WTC11 (cell line): Measurements from ENCODE around the gene FAM89B. TPM values are rescaled to one million over a fixed set of nuclear protein-coding genes. Genes with fewer than 3 reads are reported as not detected.

Source experiments
- ATAC-seq: fragments of 200-7000 bp; cut with Tn5 transposase; 2 replicates; pipeline ENCODE4 v1.10.0; 2021; ENCODE audit warnings: mild to moderate bottlenecking, moderate library complexity
- CTCF ChIA-PET: fragments of 300-600 bp; sonication (Branson Sonifier 250); formaldehyde crosslinking; loops from one replicate; lab custom pipeline; 2021; ENCODE audit warnings: antibody characterized with exemption; lab: Charles Lee
- POLR2A ChIA-PET: fragments of 350-600 bp; sonication (Branson Sonifier 250); formaldehyde crosslinking; loops from one replicate; lab custom pipeline; 2021; ENCODE audit warnings: antibody characterized with exemption; lab: Charles Lee
- DNase-seq: peaks from one replicate; pipeline ENCODE4 v3.0.0; 2021; ENCODE audit warnings: low spot score
- H3K27ac Mint-ChIP-seq: 2 replicates; pipeline ENCODE4 v1.8.0; 2021; ENCODE audit warnings: mixed read lengths
- H3K27me3 Mint-ChIP-seq: 2 replicates; pipeline ENCODE4 v1.8.0; 2021; ENCODE audit warnings: low read depth, mild to moderate bottlenecking, moderate library complexity, mixed read lengths
- H3K36me3 Mint-ChIP-seq: 2 replicates; pipeline ENCODE4 v1.8.0; 2021; ENCODE audit warnings: mixed read lengths
- H3K4me1 Mint-ChIP-seq: 2 replicates; pipeline ENCODE4 v1.8.0; 2022; ENCODE audit warnings: mixed read lengths
- H3K4me3 Mint-ChIP-seq: 2 replicates; pipeline ENCODE4 v1.8.0; 2021; ENCODE audit warnings: mild to moderate bottlenecking, moderate library complexity, mixed read lengths
- H3K9me3 Mint-ChIP-seq: 2 replicates; pipeline ENCODE4 v1.8.0; 2021; ENCODE audit warnings: mixed read lengths
- ETV6 ChIP-seq: sonication (generic); formaldehyde crosslinking; IDR thresholded peaks from 2 replicates; pipeline ENCODE4 v1.8.1; 2022; ENCODE audit warnings: mild to moderate bottlenecking, missing genetic modification reagents
- FOXK1 ChIP-seq: sonication (generic); formaldehyde crosslinking; IDR thresholded peaks from 2 replicates; pipeline ENCODE4 v1.8.0; 2022; ENCODE audit warnings: mild to moderate bottlenecking, moderate library complexity, missing genetic modification reagents
- GTF2I ChIP-seq: fragments of 250-450 bp; sonication (Bioruptor Pico); conservative IDR thresholded peaks from 2 replicates; pipeline ENCODE4 v1.4.0; 2021; ENCODE audit warnings: mild to moderate bottlenecking
- JAZF1 ChIP-seq: fragments of 250-450 bp; sonication (Bioruptor Pico); IDR thresholded peaks from 2 replicates; pipeline ENCODE4 v1.9.0; 2021; ENCODE audit warnings: moderate library complexity, mild to moderate bottlenecking, inconsistent platforms
- NFYB ChIP-seq: sonication (generic); formaldehyde crosslinking; conservative IDR thresholded peaks from 2 replicates; pipeline ENCODE4 v1.8.0; 2022; ENCODE audit warnings: low read depth, missing genetic modification reagents
- NR2C2 ChIP-seq: sonication (generic); formaldehyde crosslinking; IDR thresholded peaks from 2 replicates; pipeline ENCODE4 v1.8.0; 2022; ENCODE audit warnings: mild to moderate bottlenecking, missing genetic modification reagents
- SOX15 ChIP-seq: fragments of 250-450 bp; sonication (Bioruptor Pico); IDR thresholded peaks from 2 replicates; pipeline ENCODE4 v1.9.0; 2021; ENCODE audit warnings: mild to moderate bottlenecking
- SP1 ChIP-seq: sonication (generic); formaldehyde crosslinking; conservative IDR thresholded peaks from 2 replicates; pipeline ENCODE4 v1.8.1; 2022; ENCODE audit warnings: missing genetic modification reagents
- ZNF121 ChIP-seq: sonication (generic); formaldehyde crosslinking; IDR thresholded peaks from 2 replicates; pipeline ENCODE4 v1.8.0; 2023; ENCODE audit warnings: missing genetic modification reagents
- ZNF138 ChIP-seq: sonication (generic); formaldehyde crosslinking; conservative IDR thresholded peaks from 2 replicates; pipeline ENCODE4 v1.8.1; 2022; ENCODE audit warnings: mild to moderate bottlenecking, moderate library complexity, missing genetic modification reagents
- ZNF219 ChIP-seq: sonication (generic); formaldehyde crosslinking; IDR thresholded peaks from 2 replicates; pipeline ENCODE4 v1.8.0; 2023; ENCODE audit warnings: missing genetic modification reagents, mild to moderate bottlenecking, borderline replicate concordance
- ZNF317 ChIP-seq: sonication (generic); formaldehyde crosslinking; IDR thresholded peaks from 2 replicates; pipeline ENCODE4 v1.8.1; 2023; ENCODE audit warnings: low read depth, mild to moderate bottlenecking, moderate library complexity, missing genetic modification reagents, borderline replicate concordance
- ZNF671 ChIP-seq: fragments of 250-450 bp; sonication (Bioruptor Pico); IDR thresholded peaks from 2 replicates; pipeline ENCODE4 v1.8.0; 2021; ENCODE audit warnings: mild to moderate bottlenecking
- total RNA-seq: library from RNA; stranded (reverse); gene quantifications from 3 replicates; pipeline ENCODE4 v1.2.3, GENCODE V29; 2021
- TF ChIP-seq, protein P1 (sequence below): sonication (generic); formaldehyde crosslinking; IDR thresholded peaks from 2 replicates; pipeline ENCODE4 v1.8.0; 2023; ENCODE audit warnings: missing genetic modification reagents, mild to moderate bottlenecking, borderline replicate concordance
- TF ChIP-seq, protein P2 (sequence below): sonication (generic); formaldehyde crosslinking; IDR thresholded peaks from 2 replicates; pipeline ENCODE4 v1.8.1; 2023; ENCODE audit warnings: mild to moderate bottlenecking, missing genetic modification reagents, moderate library complexity
- TF ChIP-seq, protein P3 (sequence below): sonication (generic); formaldehyde crosslinking; IDR thresholded peaks from 2 replicates; pipeline ENCODE4 v1.8.0; 2022; ENCODE audit warnings: mild to moderate bottlenecking, missing genetic modification reagents
- TF ChIP-seq, protein P4 (sequence below): sonication (generic); formaldehyde crosslinking; IDR thresholded peaks from 2 replicates; pipeline ENCODE4 v1.8.1; 2022; ENCODE audit warnings: mild to moderate bottlenecking, moderate library complexity, missing genetic modification reagents
- TF ChIP-seq, protein P5 (sequence below): sonication (generic); formaldehyde crosslinking; IDR thresholded peaks from 2 replicates; pipeline ENCODE4 v1.8.1; 2022; ENCODE audit warnings: low read depth, mild to moderate bottlenecking, moderate library complexity, missing genetic modification reagents, borderline replicate concordance
- TF ChIP-seq, protein P6 (sequence below): fragments of 250-450 bp; sonication (Bioruptor Pico); IDR thresholded peaks from 2 replicates; pipeline ENCODE4 v1.9.0; 2021; ENCODE audit warnings: moderate library complexity, mild to moderate bottlenecking, inconsistent platforms, borderline replicate concordance
- TF ChIP-seq, protein P7 (sequence below): sonication (generic); formaldehyde crosslinking; IDR thresholded peaks from 2 replicates; pipeline ENCODE4 v1.8.0; 2022; ENCODE audit warnings: mild to moderate bottlenecking, missing genetic modification reagents
- TF ChIP-seq, protein P8 (sequence below): fragments of 250-450 bp; sonication (Bioruptor Pico); IDR thresholded peaks from 2 replicates; pipeline ENCODE4 v1.9.0; 2021; ENCODE audit warnings: mild to moderate bottlenecking

FAM89B gene
- total RNA-seq, 1 experiment from 2014 or later: 13.3 TPM

- TF ChIP-seq, protein P1, sequence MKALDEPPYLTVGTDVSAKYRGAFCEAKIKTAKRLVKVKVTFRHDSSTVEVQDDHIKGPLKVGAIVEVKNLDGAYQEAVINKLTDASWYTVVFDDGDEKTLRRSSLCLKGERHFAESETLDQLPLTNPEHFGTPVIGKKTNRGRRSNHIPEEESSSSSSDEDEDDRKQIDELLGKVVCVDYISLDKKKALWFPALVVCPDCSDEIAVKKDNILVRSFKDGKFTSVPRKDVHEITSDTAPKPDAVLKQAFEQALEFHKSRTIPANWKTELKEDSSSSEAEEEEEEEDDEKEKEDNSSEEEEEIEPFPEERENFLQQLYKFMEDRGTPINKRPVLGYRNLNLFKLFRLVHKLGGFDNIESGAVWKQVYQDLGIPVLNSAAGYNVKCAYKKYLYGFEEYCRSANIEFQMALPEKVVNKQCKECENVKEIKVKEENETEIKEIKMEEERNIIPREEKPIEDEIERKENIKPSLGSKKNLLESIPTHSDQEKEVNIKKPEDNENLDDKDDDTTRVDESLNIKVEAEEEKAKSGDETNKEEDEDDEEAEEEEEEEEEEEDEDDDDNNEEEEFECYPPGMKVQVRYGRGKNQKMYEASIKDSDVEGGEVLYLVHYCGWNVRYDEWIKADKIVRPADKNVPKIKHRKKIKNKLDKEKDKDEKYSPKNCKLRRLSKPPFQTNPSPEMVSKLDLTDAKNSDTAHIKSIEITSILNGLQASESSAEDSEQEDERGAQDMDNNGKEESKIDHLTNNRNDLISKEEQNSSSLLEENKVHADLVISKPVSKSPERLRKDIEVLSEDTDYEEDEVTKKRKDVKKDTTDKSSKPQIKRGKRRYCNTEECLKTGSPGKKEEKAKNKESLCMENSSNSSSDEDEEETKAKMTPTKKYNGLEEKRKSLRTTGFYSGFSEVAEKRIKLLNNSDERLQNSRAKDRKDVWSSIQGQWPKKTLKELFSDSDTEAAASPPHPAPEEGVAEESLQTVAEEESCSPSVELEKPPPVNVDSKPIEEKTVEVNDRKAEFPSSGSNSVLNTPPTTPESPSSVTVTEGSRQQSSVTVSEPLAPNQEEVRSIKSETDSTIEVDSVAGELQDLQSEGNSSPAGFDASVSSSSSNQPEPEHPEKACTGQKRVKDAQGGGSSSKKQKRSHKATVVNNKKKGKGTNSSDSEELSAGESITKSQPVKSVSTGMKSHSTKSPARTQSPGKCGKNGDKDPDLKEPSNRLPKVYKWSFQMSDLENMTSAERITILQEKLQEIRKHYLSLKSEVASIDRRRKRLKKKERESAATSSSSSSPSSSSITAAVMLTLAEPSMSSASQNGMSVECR (CRISPR knock-in tag): peak; percentile 98
- TF ChIP-seq NR2C2 (CRISPR knock-in tag): peak; percentile 82
- TF ChIP-seq, protein P2, sequence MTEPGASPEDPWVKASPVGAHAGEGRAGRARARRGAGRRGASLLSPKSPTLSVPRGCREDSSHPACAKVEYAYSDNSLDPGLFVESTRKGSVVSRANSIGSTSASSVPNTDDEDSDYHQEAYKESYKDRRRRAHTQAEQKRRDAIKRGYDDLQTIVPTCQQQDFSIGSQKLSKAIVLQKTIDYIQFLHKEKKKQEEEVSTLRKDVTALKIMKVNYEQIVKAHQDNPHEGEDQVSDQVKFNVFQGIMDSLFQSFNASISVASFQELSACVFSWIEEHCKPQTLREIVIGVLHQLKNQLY (CRISPR knock-in tag): peak; percentile 98
- TF ChIP-seq, protein P3, sequence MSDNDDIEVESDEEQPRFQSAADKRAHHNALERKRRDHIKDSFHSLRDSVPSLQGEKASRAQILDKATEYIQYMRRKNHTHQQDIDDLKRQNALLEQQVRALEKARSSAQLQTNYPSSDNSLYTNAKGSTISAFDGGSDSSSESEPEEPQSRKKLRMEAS (CRISPR knock-in tag): peak; percentile 100
- peak; percentile 90; the same call in 1 of the 2 replicates for TF ChIP-seq ZNF219 (CRISPR knock-in tag)
- TF ChIP-seq ZNF317: peak; percentile 81
- no peak for TF ChIP-seq JAZF1
- TF ChIP-seq, protein P4, sequence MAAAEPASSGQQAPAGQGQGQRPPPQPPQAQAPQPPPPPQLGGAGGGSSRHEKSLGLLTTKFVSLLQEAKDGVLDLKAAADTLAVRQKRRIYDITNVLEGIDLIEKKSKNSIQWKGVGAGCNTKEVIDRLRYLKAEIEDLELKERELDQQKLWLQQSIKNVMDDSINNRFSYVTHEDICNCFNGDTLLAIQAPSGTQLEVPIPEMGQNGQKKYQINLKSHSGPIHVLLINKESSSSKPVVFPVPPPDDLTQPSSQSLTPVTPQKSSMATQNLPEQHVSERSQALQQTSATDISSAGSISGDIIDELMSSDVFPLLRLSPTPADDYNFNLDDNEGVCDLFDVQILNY (CRISPR knock-in tag): peak; percentile 98
- no peak for TF ChIP-seq SOX15
- no peak for TF ChIP-seq ZNF671 (CRISPR knock-in tag)
- TF ChIP-seq SP1 (CRISPR knock-in tag): peak; percentile 97
- TF ChIP-seq, protein P5, sequence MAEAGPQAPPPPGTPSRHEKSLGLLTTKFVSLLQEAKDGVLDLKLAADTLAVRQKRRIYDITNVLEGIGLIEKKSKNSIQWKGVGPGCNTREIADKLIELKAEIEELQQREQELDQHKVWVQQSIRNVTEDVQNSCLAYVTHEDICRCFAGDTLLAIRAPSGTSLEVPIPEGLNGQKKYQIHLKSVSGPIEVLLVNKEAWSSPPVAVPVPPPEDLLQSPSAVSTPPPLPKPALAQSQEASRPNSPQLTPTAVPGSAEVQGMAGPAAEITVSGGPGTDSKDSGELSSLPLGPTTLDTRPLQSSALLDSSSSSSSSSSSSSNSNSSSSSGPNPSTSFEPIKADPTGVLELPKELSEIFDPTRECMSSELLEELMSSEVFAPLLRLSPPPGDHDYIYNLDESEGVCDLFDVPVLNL (CRISPR knock-in tag): peak; percentile 94
- TF ChIP-seq, protein P6, sequence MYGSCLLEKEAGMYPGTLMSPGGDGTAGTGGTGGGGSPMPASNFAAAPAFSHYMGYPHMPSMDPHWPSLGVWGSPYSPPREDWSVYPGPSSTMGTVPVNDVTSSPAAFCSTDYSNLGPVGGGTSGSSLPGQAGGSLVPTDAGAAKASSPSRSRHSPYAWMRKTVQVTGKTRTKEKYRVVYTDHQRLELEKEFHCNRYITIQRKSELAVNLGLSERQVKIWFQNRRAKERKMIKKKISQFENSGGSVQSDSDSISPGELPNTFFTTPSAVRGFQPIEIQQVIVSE (CRISPR knock-in tag): no peak
These were observed 34.7 kb downstream of the FAM89B start (continued) for GRCh38 chr11:65606876-65607613.

GRCh38 chr11:65607614-65608426, 35.5 kb downstream of the FAM89B start:
- POLR2A ChIA-PET: interaction anchor here (1.2 to 2.0 kb wide), 4 partner anchors 8 to 45 kb away, joined by 3 to 6 read pairs (median 6); partner anchors contain the start of gene PCNX3
- H3K4me3 Mint-ChIP-seq: peak overlapping the region; percentile 70
- H3K27ac Mint-ChIP-seq: 0 out of 2 replicates have a peak overlapping the region, but pooled peaks have one; percentile 65
- peaks cover 10% of the 10 kb centered on the region for H3K36me3 Mint-ChIP-seq
- peaks cover 24% of the 10 kb centered on the region for H3K4me1 Mint-ChIP-seq
- peaks cover 6% of the 10 kb centered on the region; the same call in 1 of the 2 replicates for H3K27me3 Mint-ChIP-seq
- DNase-seq (no peak), ATAC-seq (peak; percentile 0; the same call in 1 of the 2 replicates)
- no peaks in the 10 kb centered on the region for H3K9me3 Mint-ChIP-seq
- CTCF ChIA-PET: interaction anchor here (0.7 to 16.2 kb wide), 19 partner anchors 7 to 415 kb away, joined by 3 to 311 read pairs (median 4); partner anchors contain the start of genes FAM89B, KCNK7, PCNX3 and SCYL1
- TF ChIP-seq GTF2I (no peak), ZNF671 (CRISPR knock-in tag) (no peak), ZNF121 (CRISPR knock-in tag) (no peak), ZNF138 (CRISPR knock-in tag) (no peak), ETV6 (CRISPR knock-in tag) (no peak), FOXK1 (no peak), NFYB (CRISPR knock-in tag) (no peak)
- TF ChIP-seq, protein P7, sequence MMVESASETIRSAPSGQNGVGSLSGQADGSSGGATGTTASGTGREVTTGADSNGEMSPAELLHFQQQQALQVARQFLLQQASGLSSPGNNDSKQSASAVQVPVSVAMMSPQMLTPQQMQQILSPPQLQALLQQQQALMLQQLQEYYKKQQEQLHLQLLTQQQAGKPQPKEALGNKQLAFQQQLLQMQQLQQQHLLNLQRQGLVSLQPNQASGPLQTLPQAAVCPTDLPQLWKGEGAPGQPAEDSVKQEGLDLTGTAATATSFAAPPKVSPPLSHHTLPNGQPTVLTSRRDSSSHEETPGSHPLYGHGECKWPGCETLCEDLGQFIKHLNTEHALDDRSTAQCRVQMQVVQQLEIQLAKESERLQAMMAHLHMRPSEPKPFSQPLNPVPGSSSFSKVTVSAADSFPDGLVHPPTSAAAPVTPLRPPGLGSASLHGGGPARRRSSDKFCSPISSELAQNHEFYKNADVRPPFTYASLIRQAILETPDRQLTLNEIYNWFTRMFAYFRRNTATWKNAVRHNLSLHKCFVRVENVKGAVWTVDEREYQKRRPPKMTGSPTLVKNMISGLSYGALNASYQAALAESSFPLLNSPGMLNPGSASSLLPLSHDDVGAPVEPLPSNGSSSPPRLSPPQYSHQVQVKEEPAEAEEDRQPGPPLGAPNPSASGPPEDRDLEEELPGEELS (CRISPR knock-in tag): no peak
- TF ChIP-seq, protein P8, sequence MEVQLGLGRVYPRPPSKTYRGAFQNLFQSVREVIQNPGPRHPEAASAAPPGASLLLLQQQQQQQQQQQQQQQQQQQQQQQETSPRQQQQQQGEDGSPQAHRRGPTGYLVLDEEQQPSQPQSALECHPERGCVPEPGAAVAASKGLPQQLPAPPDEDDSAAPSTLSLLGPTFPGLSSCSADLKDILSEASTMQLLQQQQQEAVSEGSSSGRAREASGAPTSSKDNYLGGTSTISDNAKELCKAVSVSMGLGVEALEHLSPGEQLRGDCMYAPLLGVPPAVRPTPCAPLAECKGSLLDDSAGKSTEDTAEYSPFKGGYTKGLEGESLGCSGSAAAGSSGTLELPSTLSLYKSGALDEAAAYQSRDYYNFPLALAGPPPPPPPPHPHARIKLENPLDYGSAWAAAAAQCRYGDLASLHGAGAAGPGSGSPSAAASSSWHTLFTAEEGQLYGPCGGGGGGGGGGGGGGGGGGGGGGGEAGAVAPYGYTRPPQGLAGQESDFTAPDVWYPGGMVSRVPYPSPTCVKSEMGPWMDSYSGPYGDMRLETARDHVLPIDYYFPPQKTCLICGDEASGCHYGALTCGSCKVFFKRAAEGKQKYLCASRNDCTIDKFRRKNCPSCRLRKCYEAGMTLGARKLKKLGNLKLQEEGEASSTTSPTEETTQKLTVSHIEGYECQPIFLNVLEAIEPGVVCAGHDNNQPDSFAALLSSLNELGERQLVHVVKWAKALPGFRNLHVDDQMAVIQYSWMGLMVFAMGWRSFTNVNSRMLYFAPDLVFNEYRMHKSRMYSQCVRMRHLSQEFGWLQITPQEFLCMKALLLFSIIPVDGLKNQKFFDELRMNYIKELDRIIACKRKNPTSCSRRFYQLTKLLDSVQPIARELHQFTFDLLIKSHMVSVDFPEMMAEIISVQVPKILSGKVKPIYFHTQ (CRISPR knock-in tag): no peak
